Measurements from ENCODE around the gene MYO10. TPM values are rescaled to one million over a fixed set of nuclear protein-coding genes. Genes with fewer than 3 reads are reported as not detected.

The MYO10 gene
- total and polyA plus RNA-seq, 2 of the 8 experiments (the other 6 are each of a cell fraction or from before 2014, with no cell fraction given): 21.5 to 107 TPM

GRCh38 chr5:16932401-16932800 is 3.7 kb downstream of the MYO10 start (continued):
- no peak for TF ChIP-seq SP4 (IDR thresholded peaks at IDR 0.05; ENCODE audit: low read length)
- no peak for TF ChIP-seq KDM5A (IDR thresholded peaks at IDR 0.05; ENCODE audit: low read length)
- TF ChIP-seq NRF1 (IDR thresholded peaks at IDR 0.05; ENCODE audit: low read depth, low read length): no peak
- TF ChIP-seq HDAC6 (IDR thresholded peaks at IDR 0.05; ENCODE audit: low read depth, low read length): no peak
